ENCODE results near the gene VWA5B1. TPM values are rescaled to one million over a fixed set of nuclear protein-coding genes. Genes with fewer than 3 reads are reported as not detected.

VWA5B1 gene
- total RNA-seq, 4 donors from 2014 or later = not detected

GRCh38 chr1:20355101-20355827 is 64.6 kb downstream of the VWA5B1 start:
- DNase-seq = no peak
- H3K27me3 ChIP-seq = peaks cover 0 to 42% (median 0%) of the 10 kb centered on the region in 4 donors
- peaks cover 10 to 49% (median 13%) of the 10 kb centered on the region in 3 donors for H3K4me1 ChIP-seq
- no peak for TF ChIP-seq POLR2A (IDR thresholded peaks at IDR 0.05)
- TF ChIP-seq CTCF (IDR thresholded peaks at IDR 0.05) = no peak
- no peaks in the 10 kb centered on the region for H3K9me3 ChIP-seq
- intact Hi-C loops (cut with DNase I) = no loop called here
- H3K36me3 ChIP-seq = no peaks in the 10 kb centered on the region
- no peak overlapping the region for H3K4me3 ChIP-seq
- peak overlapping the region in 1 of 4 donors; percentile 49 for H3K27ac ChIP-seq
- WGBS, 2 donors = 74 to 75% methylated on average over 8 of the region's 14 CpGs

GRCh38 chr1:20355828-20356735 is 65.4 kb downstream of the VWA5B1 start:
- no peak for DNase-seq
- H3K27me3 ChIP-seq = peaks cover 0 to 46% (median 0%) of the 10 kb centered on the region in 4 donors
- H3K4me1 ChIP-seq = peaks cover 10 to 49% (median 13%) of the 10 kb centered on the region in 3 donors
- TF ChIP-seq CTCF (IDR thresholded peaks at IDR 0.05) (no peak), POLR2A (IDR thresholded peaks at IDR 0.05) (no peak)
- no peaks in the 10 kb centered on the region for H3K36me3 ChIP-seq
- H3K4me3 ChIP-seq = no peak overlapping the region
- H3K27ac ChIP-seq = peak overlapping the region in 3 of 4 donors; percentile 14 to 49 (median 21)
- no peaks in the 10 kb centered on the region for H3K9me3 ChIP-seq
- 33 to 61% methylated on average over 3 to 5 of the region's 9 CpGs for WGBS, 2 donors
- intact Hi-C loops (cut with DNase I) = no loop called here

- intact Hi-C loops (cut with DNase I) = no loop called here
- H3K9me3 ChIP-seq = no peaks in the 10 kb centered on the region
- peaks cover 10 to 49% (median 13%) of the 10 kb centered on the region in 3 donors for H3K4me1 ChIP-seq
- H3K4me3 ChIP-seq = no peak overlapping the region
- H3K27ac ChIP-seq = peak overlapping the region in 2 of 4 donors; percentile 14 to 49
- TF ChIP-seq CTCF (IDR thresholded peaks at IDR 0.05) (no peak), POLR2A (IDR thresholded peaks at IDR 0.05) (no peak)
- DNase-seq = no peak
- 56 to 75% methylated on average over 7 of the region's 8 CpGs for WGBS, 2 donors
- H3K27me3 ChIP-seq = peaks cover 0 to 55% (median 0%) of the 10 kb centered on the region in 4 donors
- no peaks in the 10 kb centered on the region for H3K36me3 ChIP-seq
Measured at GRCh38 chr1:20356850-20357459, 66.3 kb downstream of the VWA5B1 start.

GRCh38 chr1:20357796-20358195 is 67.1 kb downstream of the VWA5B1 start:
- H3K4me1 ChIP-seq = peaks cover 10 to 49% (median 13%) of the 10 kb centered on the region in 3 donors
- no peaks in the 10 kb centered on the region for H3K36me3 ChIP-seq
- intact Hi-C loops (cut with DNase I) = no loop called here
- peaks cover 0 to 57% (median 0%) of the 10 kb centered on the region in 4 donors for H3K27me3 ChIP-seq
- no peak overlapping the region for H3K27ac ChIP-seq
- WGBS, 2 donors = 83% methylated on average over 2 to 8 of the region's 8 CpGs
- H3K9me3 ChIP-seq = no peaks in the 10 kb centered on the region
- DNase-seq = no peak
- H3K4me3 ChIP-seq = no peak overlapping the region
- TF ChIP-seq CTCF (IDR thresholded peaks at IDR 0.05) (no peak), POLR2A (IDR thresholded peaks at IDR 0.05) (no peak)
